Stimulated activated CD4-positive, alpha-beta T cell treated with anti-CD3 and anti-CD28 coated beads, Interleukin-4, amount 100 ng/mL, for 48 hours (primary cell): ENCODE results near the gene GLIPR2.

ENCODE experiments used
- DNase-seq, 2 donors: peaks; one replicate each; pipeline ENCODE4 v3.0.0-alpha.2; 2020; ENCODE audit warnings: low read depth in 2 of 2

Gene GLIPR2

GRCh38 chr9:36192196-36192595, 55.7 kb downstream of the GLIPR2 start:
- DNase-seq = no peak

- DNase-seq = no peak
These were observed 56.5 kb downstream of the GLIPR2 start for GRCh38 chr9:36193023-36193422.

GRCh38 chr9:36194326-36195000, 57.9 kb downstream of the GLIPR2 start:
- no peak for DNase-seq

GRCh38 chr9:36204906-36205547, 68.5 kb downstream of the GLIPR2 start:
- no peak for DNase-seq

GRCh38 chr9:36207016-36207415, 70.5 kb downstream of the GLIPR2 start:
- DNase-seq = no peak

GRCh38 chr9:36207546-36208012, 71.0 kb downstream of the GLIPR2 start:
- DNase-seq = no peak

GRCh38 chr9:36208521-36209253, 72.2 kb downstream of the GLIPR2 start:
- DNase-seq = no peak

- DNase-seq = no peak
These were observed 74.2 kb downstream of the GLIPR2 start for GRCh38 chr9:36210722-36211121.

- DNase-seq = no peak
These were observed 75.0 kb downstream of the GLIPR2 start for GRCh38 chr9:36211510-36211909.

- no peak for DNase-seq
These were observed 76.9 kb downstream of the GLIPR2 start for GRCh38 chr9:36213387-36213786.
